Pancreas (tissue), 10 donors: ENCODE results near the gene GSG1L. TPM values are rescaled to one million over a fixed set of nuclear protein-coding genes. Genes with fewer than 3 reads are reported as not detected.
"Not testable (repeated sequence)": the region's sequence is repeated elsewhere in the genome, so short reads cannot be mapped to it uniquely, and the experiment has no call there.

Experiments used
- ATAC-seq, 4 donors: fragments of 200-7000 bp; cut with Tn5 transposase; one replicate each; pipeline versions ENCODE4 v1.8.0 to v1.9.1; 2020; ENCODE audit warnings: mild to moderate bottlenecking in 4 of 4, moderate library complexity in 4 of 4
- DNase-seq, 6 donors: peaks; one replicate each; pipeline ENCODE4 v3.0.0-alpha.2; 2020
- FAIRE-seq: peaks from 2 replicates; lab custom pipeline; 2012; peaks lifted over from hg19 to GRCh38; lab: Jason Lieb, UNC
- H3K27ac ChIP-seq, 4 donors: fragments of 200-600 bp; sonication (generic); 1 replicate in 3 of 4; 2 replicates in 1 of 4; pipeline versions ENCODE4 v1.5.0 to v1.8.0; 2020
- H3K27me3 ChIP-seq, 4 donors: fragments of 200-600 bp; one replicate each; pipeline ENCODE4 v1.8.0; 2021
- H3K36me3 ChIP-seq, 3 donors: fragments of 200-600 bp; sonication (generic) in 1 of 3; one replicate each; pipeline versions ENCODE4 v1.5.0 to v1.8.0; 2020 to 2021
- H3K4me1 ChIP-seq, 3 donors: fragments of 200-600 bp; one replicate each; pipeline ENCODE4 v1.8.0; 2021
- H3K4me3 ChIP-seq, 4 donors: fragments of 200-600 bp; sonication (generic) in 2 of 4; one replicate each; pipeline versions ENCODE4 v1.5.0 to v1.8.0; 2020 to 2021
- H3K9me3 ChIP-seq, 4 donors: fragments of 200-600 bp; one replicate each; pipeline ENCODE4 v1.8.0; 2021
- CTCF ChIP-seq, 4 donors: fragments of 200-600 bp; sonication (generic) in 3 of 4; IDR thresholded peaks; one replicate each; pipeline versions ENCODE4 v1.5.0 to v1.8.0; 2021; ENCODE audit warnings: antibody characterized with exemption in 4 of 4
- WGBS, 2 donors: extraction: QIAGEN DNeasy Blood & Tissue Kit; methylation state at CpG; one replicate each; pipeline ENCODE4 v1.1.7; 2013; 5-methylcytosine and 5-hydroxymethylcytosine counted together
- intact Hi-C, 3 donors: fragments of 100-400 bp; cut with DNase I; formaldehyde crosslinking; loops; one replicate each; pipeline versions ENCODE4 v1.11.1 to v1.14.2; 2022
- polyA plus RNA-seq, 2 donors: library from polyadenylated mRNA; stranded (reverse); fragments of 200-250 nt; gene quantifications; one replicate each; pipeline ENCODE4 v1.2.3, GENCODE V29; 2013
- total RNA-seq, 6 donors: library from RNA; stranded (reverse); fragmentation: NEBNext Ultra II Directional in 4 of 6; extraction: Animal tissue kit (Norgen Biotek cat#: 25700) in 4 of 6; gene quantifications; one replicate each; pipeline versions ENCODE4 v1.2.1 to v1.2.4, GENCODE V29; 2021 to 2023
- donor health status: healthy with polysubstance abuse.
- donor health status: DM: no; HTN: no; CAD: no; lungs with moderate emphysema.
- donor health status: DM: no; HTN: no; CAD: no.
- donor health status: control.
- donor health status: control.
- donor health status: Bipolar disorder and iron deficiency.
- donor health status: DM: yes; HTN: yes; CAD: no.
- donor health status: DM: no; HTN: no; CAD: no.
- donor health status: DM: no; HTN: no; CAD: no.
- donor health status: DM: yes; HTN: yes; CAD: no.

Gene GSG1L
- total and polyA plus RNA-seq, 8 donors = 0.02 to 0.12 TPM; not detected in 6

- intact Hi-C loops = no loop called here
- WGBS, 2 donors = 54 to 64% methylated on average over 7 of the region's 7 CpGs
- FAIRE-seq = no peak
- Histone ChIP-seq H3K4me3 (no peak overlapping the region), H3K4me1 (no peaks in the 10 kb centered on the region), H3K27ac (no peak overlapping the region), H3K27me3 (no peaks in the 10 kb centered on the region), H3K9me3 (no peaks in the 10 kb centered on the region), H3K36me3 (no peaks in the 10 kb centered on the region)
- DNase-seq = no peak
- no peak for ATAC-seq
- no peak for TF ChIP-seq CTCF (IDR thresholded peaks at IDR 0.05)
Measured at GRCh38 chr16:27950206-27950887, 113.2 kb downstream of the GSG1L start.

GRCh38 chr16:27947696-27948095, 115.8 kb downstream of the GSG1L start:
- intact Hi-C loops = no loop called here
- WGBS, 2 donors = 53 to 71% methylated on average over 7 of the region's 7 CpGs
- no peaks in the 10 kb centered on the region for H3K36me3 ChIP-seq
- TF ChIP-seq CTCF (IDR thresholded peaks at IDR 0.05) = no peak
- ATAC-seq (no peak), DNase-seq (no peak), FAIRE-seq (no peak)
- H3K4me1 ChIP-seq = no peaks in the 10 kb centered on the region
- no peak overlapping the region for H3K4me3 ChIP-seq
- H3K27ac ChIP-seq = no peak overlapping the region
- no peaks in the 10 kb centered on the region for H3K9me3 ChIP-seq
- no peaks in the 10 kb centered on the region for H3K27me3 ChIP-seq

DNA sequence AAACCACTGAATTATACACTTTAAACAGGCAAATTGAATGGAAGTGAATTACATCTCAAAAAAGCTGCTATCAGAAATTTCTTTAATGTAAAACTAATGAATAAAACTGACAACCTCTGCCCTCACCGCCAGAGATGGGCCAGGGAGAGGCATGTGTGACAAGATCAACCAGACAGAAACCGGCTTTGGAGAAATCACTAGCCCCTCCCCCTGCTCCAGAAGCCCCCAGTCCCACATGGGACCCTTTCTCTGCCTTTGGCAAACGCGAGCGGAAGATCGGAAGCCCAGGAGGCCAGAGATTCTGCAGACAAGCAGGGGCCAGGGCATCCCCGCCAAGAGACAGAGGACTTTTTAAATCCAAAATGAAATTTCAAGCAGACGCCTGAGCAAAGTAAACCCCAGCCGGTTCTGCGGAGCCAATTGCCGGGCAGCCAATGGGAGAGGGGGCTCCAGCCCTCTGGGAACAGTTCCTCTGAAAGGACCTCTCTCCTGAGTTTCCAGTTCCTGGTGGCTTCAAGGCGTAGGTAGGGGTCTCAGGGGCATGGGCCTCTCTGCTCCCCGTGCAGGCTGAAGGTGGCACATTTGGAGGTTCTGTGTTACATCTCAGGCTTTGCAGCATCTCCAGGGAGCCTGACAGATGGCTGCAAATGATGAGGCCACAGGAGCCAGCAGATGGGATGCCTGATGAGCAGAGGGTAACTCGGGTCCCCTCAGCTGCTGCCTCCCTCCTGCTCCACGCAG, 118.1 kb downstream of the GSG1L start:
- TF ChIP-seq CTCF (IDR thresholded peaks at IDR 0.05) = no peak
- H3K9me3 ChIP-seq = no peaks in the 10 kb centered on the region
- ATAC-seq (no peak), DNase-seq (no peak), FAIRE-seq (no peak)
- H3K4me1 ChIP-seq = no peaks in the 10 kb centered on the region
- H3K27ac ChIP-seq = no peak overlapping the region
- H3K27me3 ChIP-seq = no peaks in the 10 kb centered on the region
- 21 to 24% methylated on average over 15 of the region's 15 CpGs for WGBS, 2 donors
- no peak overlapping the region for H3K4me3 ChIP-seq
- intact Hi-C loops = no loop called here
- no peaks in the 10 kb centered on the region for H3K36me3 ChIP-seq

- no peaks in the 10 kb centered on the region for H3K9me3 ChIP-seq
- H3K4me3 ChIP-seq = no peak overlapping the region
- TF ChIP-seq CTCF (IDR thresholded peaks at IDR 0.05) = no peak
- H3K4me1 ChIP-seq = no peaks in the 10 kb centered on the region
- WGBS, 2 donors = 55 to 62% methylated on average over 2 of the region's 2 CpGs
- intact Hi-C loops = no loop called here
- H3K36me3 ChIP-seq = no peaks in the 10 kb centered on the region
- DNase-seq = no peak
- no peak overlapping the region for H3K27ac ChIP-seq
- no peaks in the 10 kb centered on the region for H3K27me3 ChIP-seq
- FAIRE-seq = no peak
- no peak for ATAC-seq
Measured at GRCh38 chr16:27943766-27944165, 119.7 kb downstream of the GSG1L start.

- H3K27ac ChIP-seq, H3K4me1 ChIP-seq, intact Hi-C loops, FAIRE-seq, H3K9me3 ChIP-seq, ATAC-seq, DNase-seq, H3K4me3 ChIP-seq, H3K36me3 ChIP-seq, H3K27me3 ChIP-seq: not testable (repeated sequence)
- WGBS, 2 donors = 66 to 88% methylated on average over 5 of the region's 5 CpGs
Measured at GRCh38 chr16:27942071-27942470, 121.4 kb downstream of the GSG1L start.
